ENCODE measurements around the gene NKX2-8.

The NKX2-8 gene

GRCh38 chr14:36591482-36591881, 9.1 kb upstream of the NKX2-8 start:
- TF ChIP-seq CTCF (IDR thresholded peaks at IDR 0.05; ENCODE audit: control insufficient read depth, insufficient read depth, low read depth, low read length, missing control alignments): no peak
- no peak overlapping the region for H3K4me3 ChIP-seq (ENCODE audit: control insufficient read depth, low read depth, low read length)
- no peak for DNase-seq (ENCODE audit: low read depth)

- TF ChIP-seq CTCF (IDR thresholded peaks at IDR 0.05; ENCODE audit: control insufficient read depth, insufficient read depth, low read depth, low read length, missing control alignments): no peak
Measured at GRCh38 chr14:36588788-36589187, 6.4 kb upstream of the NKX2-8 start.

GRCh38 chr14:36588119-36588518, 5.7 kb upstream of the NKX2-8 start:
- no peak for TF ChIP-seq CTCF (IDR thresholded peaks at IDR 0.05; ENCODE audit: control insufficient read depth, insufficient read depth, low read depth, low read length, missing control alignments)
- H3K4me3 ChIP-seq (ENCODE audit: control insufficient read depth, low read depth, low read length): no peak overlapping the region
- DNase-seq (ENCODE audit: low read depth): no peak

More at GRCh38 chr14:36588788-36589187, 6.4 kb upstream of the NKX2-8 start:
- DNase-seq (ENCODE audit: low read depth): no peak
- no peak overlapping the region for H3K4me3 ChIP-seq (ENCODE audit: control insufficient read depth, low read depth, low read length)

GRCh38 chr14:36585100-36585499, 2.7 kb upstream of the NKX2-8 start:
- TF ChIP-seq CTCF (IDR thresholded peaks at IDR 0.05; ENCODE audit: control insufficient read depth, insufficient read depth, low read depth, low read length, missing control alignments): no peak

GRCh38 chr14:36583893-36584811, 1.7 kb upstream of the NKX2-8 start:
- no peak overlapping the region for H3K4me3 ChIP-seq (ENCODE audit: control insufficient read depth, low read depth, low read length)
- TF ChIP-seq CTCF (IDR thresholded peaks at IDR 0.05; ENCODE audit: control insufficient read depth, insufficient read depth, low read depth, low read length, missing control alignments): no peak
- no peak for DNase-seq (ENCODE audit: low read depth)

More at GRCh38 chr14:36585100-36585499, 2.7 kb upstream of the NKX2-8 start:
- no peak for DNase-seq (ENCODE audit: low read depth)
- H3K4me3 ChIP-seq (ENCODE audit: control insufficient read depth, low read depth, low read length): no peak overlapping the region

GRCh38 chr14:36583242-36583892, 953 bp upstream of the NKX2-8 start:
- TF ChIP-seq CTCF (IDR thresholded peaks at IDR 0.05; ENCODE audit: control insufficient read depth, insufficient read depth, low read depth, low read length, missing control alignments): no peak
- no peak overlapping the region for H3K4me3 ChIP-seq (ENCODE audit: control insufficient read depth, low read depth, low read length)
- no peak for DNase-seq (ENCODE audit: low read depth)
